Measurements from ENCODE around the gene PRDM16. TPM values are rescaled to one million over a fixed set of nuclear protein-coding genes. Genes with fewer than 3 reads are reported as not detected.

Gene PRDM16
- polyA plus RNA-seq, 1 experiment, result 0.06 TPM

DNA sequence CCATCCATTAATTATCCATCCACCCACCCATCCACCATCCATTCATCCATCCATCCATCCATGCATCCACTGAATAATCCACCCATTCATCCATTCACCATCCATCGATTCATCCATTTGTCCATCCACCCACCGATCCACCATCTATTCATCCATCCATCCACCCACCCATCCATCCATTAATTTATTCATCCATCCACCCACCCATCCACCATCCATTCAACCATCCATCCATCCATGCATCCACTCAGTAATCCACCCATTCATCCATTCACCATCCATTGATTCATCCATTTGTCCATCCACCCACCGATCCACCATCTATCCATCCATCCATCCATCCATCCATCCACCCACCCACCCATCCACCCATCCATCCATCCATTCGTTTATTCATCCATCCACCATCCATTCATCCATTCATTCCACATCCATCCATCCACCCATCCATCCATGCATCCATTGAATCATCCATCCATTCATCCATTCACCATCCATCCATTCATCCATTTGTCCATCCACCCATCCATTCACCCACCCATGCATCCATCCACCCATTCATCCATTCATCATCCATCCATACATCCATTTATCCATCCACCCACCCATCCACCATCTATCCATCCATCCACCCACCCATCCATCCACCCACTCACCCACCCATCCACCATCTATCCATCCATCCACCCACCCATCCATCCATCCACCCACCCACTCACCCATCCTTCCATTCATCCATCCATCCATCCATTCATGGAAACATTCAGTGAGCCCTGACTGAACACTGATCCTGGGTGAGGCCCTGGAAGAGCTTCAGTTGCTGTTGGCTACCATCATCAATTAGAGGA, 302.1 kb downstream of the PRDM16 start:
- ChIA-PET CTCF (no interaction called here), POLR2A (no interaction called here)
- TF ChIP-seq, protein P1, sequence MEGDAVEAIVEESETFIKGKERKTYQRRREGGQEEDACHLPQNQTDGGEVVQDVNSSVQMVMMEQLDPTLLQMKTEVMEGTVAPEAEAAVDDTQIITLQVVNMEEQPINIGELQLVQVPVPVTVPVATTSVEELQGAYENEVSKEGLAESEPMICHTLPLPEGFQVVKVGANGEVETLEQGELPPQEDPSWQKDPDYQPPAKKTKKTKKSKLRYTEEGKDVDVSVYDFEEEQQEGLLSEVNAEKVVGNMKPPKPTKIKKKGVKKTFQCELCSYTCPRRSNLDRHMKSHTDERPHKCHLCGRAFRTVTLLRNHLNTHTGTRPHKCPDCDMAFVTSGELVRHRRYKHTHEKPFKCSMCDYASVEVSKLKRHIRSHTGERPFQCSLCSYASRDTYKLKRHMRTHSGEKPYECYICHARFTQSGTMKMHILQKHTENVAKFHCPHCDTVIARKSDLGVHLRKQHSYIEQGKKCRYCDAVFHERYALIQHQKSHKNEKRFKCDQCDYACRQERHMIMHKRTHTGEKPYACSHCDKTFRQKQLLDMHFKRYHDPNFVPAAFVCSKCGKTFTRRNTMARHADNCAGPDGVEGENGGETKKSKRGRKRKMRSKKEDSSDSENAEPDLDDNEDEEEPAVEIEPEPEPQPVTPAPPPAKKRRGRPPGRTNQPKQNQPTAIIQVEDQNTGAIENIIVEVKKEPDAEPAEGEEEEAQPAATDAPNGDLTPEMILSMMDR (IDR thresholded peaks at IDR 0.05; ENCODE audit: low read depth, low read length), result no peak
- H3K9me3 ChIP-seq (ENCODE audit: control insufficient read depth, insufficient read depth, low read length), result peaks cover 6% of the 10 kb centered on the region; the same call in 1 of the 2 replicates
- no peak for DNase-seq (ENCODE audit: low read depth, low spot score)
- H3K27me3 ChIP-seq (ENCODE audit: control insufficient read depth, insufficient read depth, low read length), result no peaks in the 10 kb centered on the region
- no peak overlapping the region for H3K4me3 ChIP-seq (ENCODE audit: low read depth, low read length)
- H3K27ac ChIP-seq (ENCODE audit: low read depth, low read length), result no peak overlapping the region

DNA sequence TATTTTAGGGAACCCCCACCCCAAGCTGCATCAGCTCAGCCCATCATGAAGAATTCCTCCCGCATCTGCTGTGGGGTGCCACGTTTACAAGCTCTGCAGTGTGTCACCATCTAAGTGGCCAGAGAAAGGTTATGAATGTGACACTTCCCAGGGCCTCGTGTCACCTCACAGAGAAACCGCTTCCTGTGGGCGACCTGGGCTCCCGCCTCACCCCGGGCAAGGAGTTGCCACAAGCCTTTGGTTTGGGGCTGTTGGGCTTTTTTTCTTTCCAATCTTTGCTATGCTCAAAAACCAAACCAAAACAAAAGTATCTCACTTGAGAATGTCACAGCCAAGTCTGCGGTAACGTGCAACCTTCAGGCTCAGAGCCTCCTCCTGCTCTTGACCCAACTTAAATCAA, 303.3 kb downstream of the PRDM16 start:
- Histone ChIP-seq H3K4me3 (ENCODE audit: low read depth, low read length) (no peak overlapping the region), H3K9me3 (ENCODE audit: control insufficient read depth, insufficient read depth, low read length) (peaks cover 6% of the 10 kb centered on the region; the same call in 1 of the 2 replicates), H3K27me3 (ENCODE audit: control insufficient read depth, insufficient read depth, low read length) (no peaks in the 10 kb centered on the region), H3K27ac (ENCODE audit: low read depth, low read length) (no peak overlapping the region)
- DNase-seq (ENCODE audit: low read depth, low spot score), result no peak
- TF ChIP-seq, protein P1 (IDR thresholded peaks at IDR 0.05; ENCODE audit: low read depth, low read length), result no peak
- ChIA-PET POLR2A (no interaction called here), CTCF (no interaction called here)

DNA sequence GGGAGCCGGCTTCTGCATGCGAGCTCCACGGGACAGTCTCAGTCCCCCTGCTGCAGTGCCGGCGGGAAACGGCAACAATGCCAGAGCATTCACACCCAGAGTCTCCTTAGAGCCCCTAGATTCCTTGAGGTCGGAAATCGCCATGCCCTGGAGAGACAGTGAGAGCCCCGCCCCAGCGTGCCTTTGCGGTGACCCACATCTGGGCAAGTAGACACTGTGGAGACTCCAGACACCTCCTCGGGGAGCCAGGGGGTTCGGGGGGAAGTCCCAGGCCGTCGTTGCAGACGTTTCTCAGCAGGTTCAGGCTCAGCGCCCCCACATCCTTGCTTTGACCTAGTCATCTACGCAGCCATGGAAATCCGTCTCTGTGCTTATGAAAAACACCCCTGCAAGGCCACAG, 304.2 kb downstream of the PRDM16 start:
- POLR2A ChIA-PET, result no interaction called here
- Histone ChIP-seq H3K27ac (ENCODE audit: low read depth, low read length) (no peak overlapping the region), H3K27me3 (ENCODE audit: control insufficient read depth, insufficient read depth, low read length) (no peaks in the 10 kb centered on the region), H3K9me3 (ENCODE audit: control insufficient read depth, insufficient read depth, low read length) (peaks cover 6% of the 10 kb centered on the region; the same call in 1 of the 2 replicates), H3K4me3 (ENCODE audit: low read depth, low read length) (no peak overlapping the region)
- no peak for DNase-seq (ENCODE audit: low read depth, low spot score)
- CTCF ChIA-PET, result no interaction called here
- TF ChIP-seq, protein P1 (IDR thresholded peaks at IDR 0.05; ENCODE audit: low read depth, low read length), result no peak

DNA sequence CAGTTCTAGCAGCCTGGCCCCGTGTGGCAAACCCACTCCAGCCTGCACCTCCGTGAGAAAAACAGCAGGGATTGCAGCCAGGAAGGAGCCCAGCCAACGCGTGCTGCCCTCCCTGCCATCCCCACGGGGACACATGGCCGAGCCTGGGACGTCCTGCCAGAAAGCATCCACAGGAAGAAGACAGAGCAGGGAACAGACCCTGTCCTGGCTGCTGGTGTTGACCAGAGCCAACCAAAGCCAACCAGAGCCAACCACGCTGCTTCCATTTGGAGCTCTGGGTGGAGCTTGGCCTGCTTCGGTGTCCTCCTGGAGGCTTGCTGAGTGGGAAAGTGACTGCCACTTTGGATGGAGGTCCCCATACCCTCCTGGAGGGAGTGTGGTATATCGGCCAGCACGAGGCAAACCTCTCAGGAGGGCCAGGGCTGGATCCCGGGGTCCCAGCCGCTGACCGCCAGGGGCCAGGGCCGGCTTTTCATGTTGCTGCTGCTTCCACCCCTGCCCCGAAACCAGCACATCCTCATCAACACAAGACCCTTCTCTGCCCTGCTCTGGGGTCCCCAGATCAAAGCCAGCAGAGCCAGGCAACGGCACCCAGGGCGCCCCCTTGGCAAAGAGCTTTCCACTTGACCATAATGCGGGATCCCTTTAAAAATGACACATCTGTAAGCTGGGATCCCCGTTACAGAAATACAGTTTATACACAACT, 304.9 kb downstream of the PRDM16 start:
- Histone ChIP-seq H3K27me3 (ENCODE audit: control insufficient read depth, insufficient read depth, low read length) (no peaks in the 10 kb centered on the region), H3K9me3 (ENCODE audit: control insufficient read depth, insufficient read depth, low read length) (peaks cover 6% of the 10 kb centered on the region; the same call in 1 of the 2 replicates), H3K4me3 (ENCODE audit: low read depth, low read length) (no peak overlapping the region), H3K27ac (ENCODE audit: low read depth, low read length) (no peak overlapping the region)
- TF ChIP-seq, protein P1 (IDR thresholded peaks at IDR 0.05; ENCODE audit: low read depth, low read length), result no peak
- POLR2A ChIA-PET, result no interaction called here
- DNase-seq (ENCODE audit: low read depth, low spot score), result no peak
- CTCF ChIA-PET, result no interaction called here

DNA sequence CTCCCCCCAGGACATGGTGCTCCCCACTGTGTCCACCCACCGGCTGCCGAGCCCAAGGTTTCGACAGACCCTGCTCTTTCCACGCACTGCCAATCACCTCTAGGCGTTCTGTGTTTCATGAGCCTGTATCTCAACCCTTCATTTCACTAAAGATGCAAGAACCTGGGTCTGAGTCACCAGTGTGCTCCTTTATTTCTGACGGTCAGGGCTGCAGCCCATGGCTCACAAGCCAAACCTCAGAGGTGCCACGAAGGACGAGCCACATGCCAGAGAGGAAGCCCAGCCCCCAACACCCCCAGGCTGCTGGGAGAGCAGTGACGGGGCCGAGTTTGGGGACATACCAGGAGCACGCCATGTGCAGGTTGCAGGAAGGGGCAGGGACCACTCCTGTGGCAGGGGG, 306.2 kb downstream of the PRDM16 start:
- Histone ChIP-seq H3K4me3 (ENCODE audit: low read depth, low read length) (no peak overlapping the region), H3K9me3 (ENCODE audit: control insufficient read depth, insufficient read depth, low read length) (peaks cover 6% of the 10 kb centered on the region; the same call in 1 of the 2 replicates), H3K27me3 (ENCODE audit: control insufficient read depth, insufficient read depth, low read length) (no peaks in the 10 kb centered on the region), H3K27ac (ENCODE audit: low read depth, low read length) (no peak overlapping the region)
- ChIA-PET CTCF (no interaction called here), POLR2A (no interaction called here)
- TF ChIP-seq, protein P1 (IDR thresholded peaks at IDR 0.05; ENCODE audit: low read depth, low read length), result no peak
- no peak for DNase-seq (ENCODE audit: low read depth, low spot score)

All from AG04450 (cell line).